Activated T-cell treated with anti-CD3 and anti-CD28 coated beads, Interleukin-2, amount 50 U/mL, for 72 hours (primary cell): Measurements from ENCODE around the gene PLEKHG4B. TPM values are rescaled to one million over a fixed set of nuclear protein-coding genes. Genes with fewer than 3 reads are reported as not detected.

ENCODE experiments used
- ATAC-seq, 2 donors: fragments of 150-1000 bp; cut with Tn5 transposase; replicated peaks in 1 of 2; 2 replicates each; pipeline ENCODE4 v1.10.0; 2021; ENCODE audit warnings: moderate library complexity in 2 of 2, mild to moderate bottlenecking in 1 of 2
- DNase-seq, 2 donors: peaks; one replicate each; pipeline ENCODE4 v3.0.0; 2021 to 2022; ENCODE audit warnings: mixed read lengths in 1 of 2
- H3K27ac Mint-ChIP-seq: one replicate; pipeline ENCODE4 v1.8.0; 2022; ENCODE audit warnings: mild to moderate bottlenecking, moderate library complexity, mixed read lengths
- H3K27me3 Mint-ChIP-seq: one replicate; pipeline ENCODE4 v1.8.0; 2022; ENCODE audit warnings: low read depth, mixed read lengths
- H3K36me3 Mint-ChIP-seq, 2 donors: one replicate each; pipeline ENCODE4 v1.8.0; 2022; ENCODE audit warnings: mixed read lengths in 2 of 2, mild to moderate bottlenecking in 1 of 2; ENCODE audit not compliant: insufficient read depth in 2 of 2
- H3K4me1 Mint-ChIP-seq: one replicate; pipeline ENCODE4 v1.8.0; 2022; ENCODE audit warnings: low read depth, mixed read lengths
- H3K4me3 Mint-ChIP-seq, 2 donors: one replicate each; pipeline ENCODE4 v1.8.0; 2022; ENCODE audit warnings: mild to moderate bottlenecking in 2 of 2, mixed read lengths in 2 of 2, moderate library complexity in 2 of 2
- H3K9me3 Mint-ChIP-seq, 2 donors: one replicate each; pipeline ENCODE4 v1.8.0; 2022; ENCODE audit warnings: mixed read lengths in 2 of 2
- total RNA-seq, 2 donors: library from RNA; stranded (reverse); gene quantifications; one replicate each; pipeline ENCODE4 v1.2.3, GENCODE V29; 2022

PLEKHG4B gene
- total RNA-seq, 2 donors from 2014 or later, result not detected

DNA sequence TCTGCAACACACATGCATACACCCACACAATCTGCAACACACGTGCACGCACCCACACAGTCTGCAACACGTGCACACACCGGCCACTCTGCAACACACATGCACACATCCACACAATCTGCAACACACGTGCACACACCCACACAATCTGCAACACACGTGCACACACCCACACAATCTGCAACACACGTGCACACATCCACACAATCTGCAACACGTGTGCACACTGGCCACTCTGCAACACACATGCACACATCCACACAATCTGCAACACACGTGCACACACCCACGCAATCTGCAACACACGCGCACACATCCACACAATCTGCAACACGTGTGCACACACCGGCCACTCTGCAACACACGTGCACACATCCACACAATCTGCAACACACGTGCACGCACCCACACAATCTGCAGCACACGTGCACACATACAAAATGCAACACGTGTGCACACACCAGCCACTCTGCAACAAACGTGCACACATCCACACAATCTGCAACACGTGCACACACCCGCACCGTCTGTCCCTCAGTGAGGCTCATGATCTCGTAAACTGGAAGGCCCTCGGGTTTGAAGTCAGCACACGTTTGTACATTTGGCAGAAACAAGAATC lies 18.4 kb downstream of the PLEKHG4B start:
- no peak overlapping the region for H3K27ac Mint-ChIP-seq
- DNase-seq (no peak), ATAC-seq (no peak)
- H3K36me3 Mint-ChIP-seq, result no peaks in the 10 kb centered on the region
- no peak overlapping the region for H3K4me3 Mint-ChIP-seq
- peaks cover 7% of the 10 kb centered on the region for H3K27me3 Mint-ChIP-seq
- H3K9me3 Mint-ChIP-seq, result peaks cover 7 to 8% of the 10 kb centered on the region in 2 donors
- H3K4me1 Mint-ChIP-seq, result no peaks in the 10 kb centered on the region

DNA sequence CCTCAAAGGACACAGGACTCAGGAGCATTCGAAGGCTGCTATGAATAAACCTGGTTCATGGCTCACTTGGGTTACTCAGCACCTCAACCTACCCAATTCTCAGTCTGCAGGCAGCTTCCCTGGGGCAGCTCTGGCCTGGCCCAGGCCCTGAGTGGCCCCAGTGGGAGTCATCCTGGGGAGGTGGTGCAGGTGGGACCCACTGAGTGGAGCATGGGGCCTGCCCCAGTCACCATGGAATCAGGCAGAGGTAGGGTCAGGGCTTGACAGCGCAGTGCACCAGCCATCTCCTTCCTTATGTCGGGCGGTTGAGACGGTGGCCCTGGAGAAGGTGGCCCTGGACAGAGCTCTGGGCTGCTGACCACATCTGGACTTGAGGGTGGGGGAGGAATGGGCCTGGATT lies 19.2 kb downstream of the PLEKHG4B start:
- no peak overlapping the region for H3K27ac Mint-ChIP-seq
- peaks cover 7 to 8% of the 10 kb centered on the region in 2 donors for H3K9me3 Mint-ChIP-seq
- H3K4me1 Mint-ChIP-seq, result no peaks in the 10 kb centered on the region
- H3K36me3 Mint-ChIP-seq, result no peaks in the 10 kb centered on the region
- no peak overlapping the region for H3K4me3 Mint-ChIP-seq
- H3K27me3 Mint-ChIP-seq, result peaks cover 12% of the 10 kb centered on the region
- no peak for ATAC-seq
- no peak for DNase-seq

DNA sequence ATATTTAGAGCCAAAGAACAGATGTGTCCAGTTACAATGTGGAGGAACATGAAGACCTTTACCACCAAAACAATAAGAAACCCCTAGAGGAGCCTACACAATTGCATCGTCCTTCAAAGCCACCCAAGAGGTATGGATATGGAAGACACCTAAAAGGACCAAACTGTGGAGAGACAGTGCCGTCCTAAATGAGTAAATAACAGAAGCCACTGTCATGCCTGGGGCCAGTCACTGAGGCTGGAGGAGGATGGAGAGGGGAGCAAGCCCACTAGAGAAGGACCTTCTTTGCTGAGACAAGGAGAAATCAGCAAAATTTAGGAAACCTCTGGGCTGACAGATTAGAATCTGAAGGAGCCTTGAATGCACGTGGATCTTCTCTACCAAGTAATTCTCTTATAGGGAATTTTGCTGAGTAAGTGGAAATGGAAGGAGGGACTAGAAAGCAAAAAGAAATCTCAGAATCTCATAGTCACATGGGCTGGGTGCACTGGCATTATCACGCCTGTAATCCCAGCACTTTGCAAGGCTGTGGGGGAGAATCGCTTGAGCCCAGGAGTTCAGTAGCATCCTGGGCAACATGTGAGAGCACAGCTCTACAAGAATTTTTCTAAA lies 27.6 kb downstream of the PLEKHG4B start:
- Mint-ChIP-seq H3K9me3 (peaks cover 2 to 3% of the 10 kb centered on the region in 2 donors), H3K36me3 (peaks cover 3 to 5% of the 10 kb centered on the region in 2 donors), H3K27me3 (peaks cover 29% of the 10 kb centered on the region), H3K4me1 (no peaks in the 10 kb centered on the region), H3K4me3 (no peak overlapping the region), H3K27ac (no peak overlapping the region)
- DNase-seq (no peak), ATAC-seq (no peak)

DNA sequence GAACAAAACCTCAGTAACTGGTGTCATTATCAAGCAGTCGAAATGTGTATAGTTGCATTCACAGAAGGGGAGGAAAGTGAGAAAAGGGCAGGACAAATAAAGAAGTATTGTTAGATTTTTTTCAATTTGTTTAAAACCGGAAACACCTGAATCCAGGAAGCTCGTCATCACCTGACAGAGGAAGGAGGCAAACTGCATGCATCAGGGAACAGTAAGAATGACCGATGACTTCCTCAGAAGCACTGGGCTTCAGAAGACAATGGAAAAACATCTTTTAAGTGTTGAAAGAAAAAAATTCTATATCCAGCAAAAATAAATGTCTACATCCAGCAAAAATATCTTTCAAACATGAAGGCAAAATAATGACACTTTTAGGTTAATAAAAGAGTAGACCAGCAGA lies 29.5 kb downstream of the PLEKHG4B start:
- Mint-ChIP-seq H3K4me1 (no peaks in the 10 kb centered on the region), H3K36me3 (peaks cover 6 to 8% of the 10 kb centered on the region in 2 donors), H3K27ac (no peak overlapping the region), H3K9me3 (peaks cover 7 to 8% of the 10 kb centered on the region in 2 donors), H3K4me3 (no peak overlapping the region), H3K27me3 (peaks cover 25% of the 10 kb centered on the region)
- DNase-seq (no peak), ATAC-seq (no peak)

DNA sequence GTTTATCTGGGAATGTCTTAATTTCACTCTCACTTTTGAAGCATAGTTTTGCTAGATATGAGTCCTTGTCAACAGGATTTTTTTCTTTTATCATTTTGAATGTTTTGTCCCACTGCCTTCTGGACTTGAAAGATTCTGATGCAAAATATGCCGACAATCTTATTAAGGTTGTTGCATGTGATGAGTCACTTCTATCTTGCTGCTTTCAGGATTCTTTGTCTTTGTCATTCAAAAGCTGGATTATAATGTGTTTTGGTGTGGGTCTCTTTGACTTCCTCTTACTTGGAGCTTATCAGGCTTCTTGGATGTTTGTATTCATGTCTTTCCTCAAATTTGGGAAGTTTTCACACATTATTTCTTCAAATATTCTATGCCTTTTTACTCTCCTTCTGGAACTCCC lies 33.8 kb downstream of the PLEKHG4B start:
- Mint-ChIP-seq H3K36me3 (peaks cover 6 to 7% of the 10 kb centered on the region in 2 donors), H3K27ac (no peak overlapping the region), H3K9me3 (peaks cover 7 to 9% of the 10 kb centered on the region in 2 donors), H3K4me1 (no peaks in the 10 kb centered on the region), H3K27me3 (peaks cover 26% of the 10 kb centered on the region), H3K4me3 (no peak overlapping the region)
- ATAC-seq, result no peak
- no peak for DNase-seq

DNA sequence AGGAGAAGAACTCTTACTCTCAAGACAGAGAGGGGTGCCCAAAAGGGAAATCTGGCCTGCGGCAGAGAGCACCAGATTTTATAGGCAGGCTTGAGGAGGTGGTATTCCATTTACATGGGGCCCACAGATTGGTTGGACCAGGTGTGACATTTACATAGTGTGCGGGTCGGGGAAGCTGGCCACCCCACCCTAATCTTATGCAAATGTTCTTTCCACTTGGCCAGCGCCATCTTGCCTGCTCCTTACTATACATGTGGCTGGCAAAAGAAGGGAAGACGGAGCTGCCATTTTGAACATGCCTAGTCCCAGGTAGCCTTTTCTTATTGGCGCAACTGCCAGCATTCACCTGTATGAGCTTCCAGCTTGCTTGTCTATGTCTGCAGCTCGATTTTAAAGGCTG lies 34.8 kb downstream of the PLEKHG4B start:
- Mint-ChIP-seq H3K27me3 (peaks cover 35% of the 10 kb centered on the region), H3K9me3 (peaks cover 3 to 7% of the 10 kb centered on the region in 2 donors), H3K4me3 (no peak overlapping the region), H3K36me3 (peaks cover 3 to 4% of the 10 kb centered on the region in 2 donors), H3K27ac (no peak overlapping the region), H3K4me1 (no peaks in the 10 kb centered on the region)
- no peak for ATAC-seq
- DNase-seq, result no peak

DNA sequence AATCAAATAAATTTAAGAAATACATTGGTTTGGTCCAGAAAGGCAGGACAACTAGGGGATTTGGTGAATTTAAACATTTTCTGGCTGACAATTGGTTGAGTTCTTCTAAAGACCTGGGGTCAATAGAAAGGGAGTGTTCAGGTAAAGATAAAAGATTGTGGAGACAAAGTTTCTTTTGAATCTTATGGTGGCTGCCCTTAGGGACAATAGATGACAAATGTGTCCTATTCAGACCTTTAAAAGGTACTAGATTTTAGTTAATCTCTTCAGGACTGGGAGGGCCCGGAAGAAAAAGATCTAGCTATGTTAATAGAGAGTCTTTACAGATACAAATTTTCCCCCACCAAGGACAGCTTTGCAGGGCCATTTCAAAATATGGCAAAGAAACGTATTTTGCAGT lies 35.9 kb downstream of the PLEKHG4B start:
- no peak overlapping the region for H3K27ac Mint-ChIP-seq

DNA sequence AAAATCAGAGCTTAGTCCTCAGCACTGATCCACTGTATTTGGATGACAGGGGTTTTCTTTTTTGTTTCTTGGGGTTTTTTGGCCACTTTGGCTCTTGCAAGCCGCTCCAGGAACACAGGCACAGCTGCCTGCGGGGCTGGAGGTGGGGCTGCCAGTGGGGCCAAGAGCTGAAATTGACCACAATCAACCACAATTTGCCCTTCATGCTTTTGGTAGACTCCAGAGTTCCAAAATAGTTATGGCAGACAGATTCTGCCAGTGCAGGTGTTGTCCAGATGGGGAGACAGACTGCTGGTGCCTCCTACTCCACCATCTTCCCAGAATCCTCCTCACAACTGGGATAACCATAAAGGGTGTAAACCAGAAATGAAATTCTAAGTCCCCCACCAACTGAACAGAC lies 36.5 kb downstream of the PLEKHG4B start:
- ATAC-seq, result no peak
- H3K27me3 Mint-ChIP-seq, result peaks cover 30% of the 10 kb centered on the region
- no peak overlapping the region for H3K27ac Mint-ChIP-seq
- H3K4me1 Mint-ChIP-seq, result no peaks in the 10 kb centered on the region
- peaks cover 3 to 7% of the 10 kb centered on the region in 2 donors for H3K9me3 Mint-ChIP-seq
- H3K4me3 Mint-ChIP-seq, result no peak overlapping the region
- DNase-seq, result no peak
- peaks cover 3 to 4% of the 10 kb centered on the region in 2 donors for H3K36me3 Mint-ChIP-seq

More for the DNA sequence above, 35.9 kb downstream of the PLEKHG4B start:
- DNase-seq, result no peak
- H3K27me3 Mint-ChIP-seq, result peaks cover 33% of the 10 kb centered on the region
- ATAC-seq, result no peak
- no peaks in the 10 kb centered on the region for H3K4me1 Mint-ChIP-seq
- peaks cover 3 to 4% of the 10 kb centered on the region in 2 donors for H3K36me3 Mint-ChIP-seq
- no peak overlapping the region for H3K4me3 Mint-ChIP-seq
- peaks cover 3 to 7% of the 10 kb centered on the region in 2 donors for H3K9me3 Mint-ChIP-seq

DNA sequence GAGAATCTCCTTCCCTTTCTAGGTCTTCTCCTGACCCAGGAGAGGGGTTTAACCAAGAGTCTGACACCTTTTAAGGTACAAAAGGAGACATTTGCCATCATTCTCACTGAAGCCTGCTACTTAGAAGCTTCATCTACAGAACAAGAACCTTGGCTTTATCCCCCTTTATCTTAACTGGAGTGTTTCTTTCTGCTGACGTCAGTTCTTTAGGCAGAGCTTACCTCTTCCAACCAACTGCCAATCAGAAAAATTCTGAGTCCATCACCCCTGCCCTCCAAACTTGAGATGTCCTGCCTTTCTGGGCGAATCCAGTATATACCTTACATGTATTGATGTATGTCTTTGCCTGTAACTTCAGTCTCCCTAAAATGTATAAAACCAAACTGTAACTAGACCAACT lies 37.2 kb downstream of the PLEKHG4B start:
- DNase-seq (no peak), ATAC-seq (no peak)
- H3K9me3 Mint-ChIP-seq, result peaks cover 3 to 7% of the 10 kb centered on the region in 2 donors
- no peak overlapping the region for H3K4me3 Mint-ChIP-seq
- H3K27me3 Mint-ChIP-seq, result peaks cover 24% of the 10 kb centered on the region
- no peak overlapping the region for H3K27ac Mint-ChIP-seq
- no peaks in the 10 kb centered on the region for H3K4me1 Mint-ChIP-seq
- peaks cover 3 to 4% of the 10 kb centered on the region in 2 donors for H3K36me3 Mint-ChIP-seq

DNA sequence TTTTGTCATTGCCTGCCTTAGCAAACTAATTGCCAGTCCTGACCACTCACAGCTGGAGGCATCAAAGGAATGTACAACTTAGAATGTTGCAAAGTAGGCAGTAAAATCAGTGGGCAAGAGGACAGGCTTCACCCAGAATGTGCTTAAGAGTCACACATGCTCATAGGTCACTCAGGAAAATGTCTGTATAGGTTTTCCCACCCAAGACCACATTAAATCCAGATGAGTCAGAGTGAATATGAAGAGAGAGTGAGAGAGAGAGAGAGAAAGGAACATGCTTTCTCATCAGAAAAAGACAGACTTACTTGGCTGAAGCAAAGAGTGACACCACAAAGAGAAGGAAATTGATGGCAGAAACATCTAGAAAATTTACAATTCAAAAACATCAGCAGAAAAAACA lies 37.9 kb downstream of the PLEKHG4B start:
- peaks cover 22% of the 10 kb centered on the region for H3K27me3 Mint-ChIP-seq
- peaks cover 3 to 4% of the 10 kb centered on the region in 2 donors for H3K36me3 Mint-ChIP-seq
- ATAC-seq, result no peak

DNA sequence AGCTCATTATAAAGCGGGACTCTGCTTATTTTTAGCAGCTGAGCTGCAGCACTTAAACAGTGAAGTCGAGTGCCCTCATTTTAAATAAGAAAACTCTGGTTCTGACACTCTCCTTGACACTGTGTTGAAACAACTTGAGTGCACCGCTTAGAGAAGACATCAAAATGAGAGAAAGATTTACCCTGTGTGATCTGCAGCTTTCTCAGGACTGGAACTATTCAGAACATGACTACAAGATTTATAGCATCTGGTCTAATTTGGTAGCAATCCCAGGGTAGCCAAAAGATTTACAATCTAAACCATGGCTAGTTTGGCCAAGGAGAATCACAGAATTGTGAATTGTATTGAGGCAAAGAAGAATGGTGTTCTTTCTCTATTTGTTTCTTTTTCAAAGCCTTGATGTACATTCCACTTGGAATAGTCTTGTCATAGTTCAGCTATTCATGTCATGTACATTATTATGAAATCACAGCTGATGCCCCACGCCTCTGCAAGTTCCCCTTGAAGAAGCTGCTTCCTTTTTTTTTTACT lies 38.7 kb downstream of the PLEKHG4B start:
- peaks cover 3 to 4% of the 10 kb centered on the region in 2 donors for H3K36me3 Mint-ChIP-seq
- no peaks in the 10 kb centered on the region for H3K4me1 Mint-ChIP-seq
- DNase-seq (no peak), ATAC-seq (no peak)
- no peak overlapping the region for H3K27ac Mint-ChIP-seq
- no peak overlapping the region for H3K4me3 Mint-ChIP-seq
- peaks cover 22% of the 10 kb centered on the region for H3K27me3 Mint-ChIP-seq
- peaks cover 3 to 7% of the 10 kb centered on the region in 2 donors for H3K9me3 Mint-ChIP-seq

More for the DNA sequence above, 37.9 kb downstream of the PLEKHG4B start:
- no peaks in the 10 kb centered on the region for H3K4me1 Mint-ChIP-seq
- H3K27ac Mint-ChIP-seq, result no peak overlapping the region
- no peak overlapping the region for H3K4me3 Mint-ChIP-seq
- no peak for DNase-seq
- H3K9me3 Mint-ChIP-seq, result peaks cover 3 to 7% of the 10 kb centered on the region in 2 donors

DNA sequence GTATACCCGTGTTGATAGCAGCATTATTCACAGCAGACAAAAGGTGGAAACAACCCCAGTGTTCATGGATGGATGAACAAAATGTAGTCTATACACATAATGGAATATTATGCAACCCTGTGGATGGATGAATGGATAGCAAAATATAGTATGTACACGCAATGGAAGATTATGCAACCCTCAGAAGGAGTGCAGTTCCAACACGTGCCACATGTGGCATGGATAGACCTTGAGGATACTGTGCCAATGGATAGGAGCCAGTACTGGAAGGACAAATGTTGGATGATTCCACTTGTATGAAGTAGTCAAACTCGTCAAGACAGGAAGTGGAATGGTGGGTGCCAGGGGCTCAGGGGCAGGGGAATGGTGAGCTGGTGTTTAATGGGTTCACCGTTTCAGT lies 44.9 kb downstream of the PLEKHG4B start:
- no peak for DNase-seq
- ATAC-seq, result no peak
- Mint-ChIP-seq H3K27ac (no peak overlapping the region), H3K27me3 (no peaks in the 10 kb centered on the region), H3K4me3 (no peak overlapping the region), H3K4me1 (no peaks in the 10 kb centered on the region), H3K9me3 (no peaks in the 10 kb centered on the region), H3K36me3 (no peaks in the 10 kb centered on the region)

DNA sequence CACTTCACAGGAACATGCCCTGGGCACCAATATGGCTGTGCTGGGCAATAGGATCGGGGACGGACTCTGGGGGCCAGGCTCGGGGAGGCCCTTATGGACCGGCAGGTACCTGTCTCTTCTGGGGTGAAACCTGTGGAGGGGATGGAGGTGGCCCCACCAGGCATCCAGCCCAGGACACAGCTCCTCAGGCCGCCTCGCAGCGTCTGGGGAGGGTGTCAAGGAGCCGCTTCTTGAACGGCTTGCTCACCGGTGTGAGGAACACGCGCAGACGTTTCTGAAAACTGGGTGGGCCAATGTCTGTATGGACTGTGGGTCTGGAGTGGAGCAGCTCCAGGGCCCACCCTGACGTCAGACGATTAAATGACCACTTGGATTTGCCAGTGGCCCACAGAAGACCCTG lies 45.8 kb downstream of the PLEKHG4B start:
- H3K4me3 Mint-ChIP-seq, result no peak overlapping the region
- H3K27ac Mint-ChIP-seq, result no peak overlapping the region
- DNase-seq (no peak), ATAC-seq (no peak)
- no peaks in the 10 kb centered on the region for H3K4me1 Mint-ChIP-seq
- no peaks in the 10 kb centered on the region for H3K9me3 Mint-ChIP-seq
- no peaks in the 10 kb centered on the region for H3K27me3 Mint-ChIP-seq
- no peaks in the 10 kb centered on the region for H3K36me3 Mint-ChIP-seq
